GM04503 (cell line): ENCODE results near the gene DNAJA3.
A peak's percentile ranks its signal among the peaks of the same experiment; 100 is the strongest.

Experiments
- DNase-seq: peaks from one replicate; pipeline ENCODE4 v3.0.0-alpha.2; 2012; ENCODE audit warnings: low read depth

Gene DNAJA3

DNA sequence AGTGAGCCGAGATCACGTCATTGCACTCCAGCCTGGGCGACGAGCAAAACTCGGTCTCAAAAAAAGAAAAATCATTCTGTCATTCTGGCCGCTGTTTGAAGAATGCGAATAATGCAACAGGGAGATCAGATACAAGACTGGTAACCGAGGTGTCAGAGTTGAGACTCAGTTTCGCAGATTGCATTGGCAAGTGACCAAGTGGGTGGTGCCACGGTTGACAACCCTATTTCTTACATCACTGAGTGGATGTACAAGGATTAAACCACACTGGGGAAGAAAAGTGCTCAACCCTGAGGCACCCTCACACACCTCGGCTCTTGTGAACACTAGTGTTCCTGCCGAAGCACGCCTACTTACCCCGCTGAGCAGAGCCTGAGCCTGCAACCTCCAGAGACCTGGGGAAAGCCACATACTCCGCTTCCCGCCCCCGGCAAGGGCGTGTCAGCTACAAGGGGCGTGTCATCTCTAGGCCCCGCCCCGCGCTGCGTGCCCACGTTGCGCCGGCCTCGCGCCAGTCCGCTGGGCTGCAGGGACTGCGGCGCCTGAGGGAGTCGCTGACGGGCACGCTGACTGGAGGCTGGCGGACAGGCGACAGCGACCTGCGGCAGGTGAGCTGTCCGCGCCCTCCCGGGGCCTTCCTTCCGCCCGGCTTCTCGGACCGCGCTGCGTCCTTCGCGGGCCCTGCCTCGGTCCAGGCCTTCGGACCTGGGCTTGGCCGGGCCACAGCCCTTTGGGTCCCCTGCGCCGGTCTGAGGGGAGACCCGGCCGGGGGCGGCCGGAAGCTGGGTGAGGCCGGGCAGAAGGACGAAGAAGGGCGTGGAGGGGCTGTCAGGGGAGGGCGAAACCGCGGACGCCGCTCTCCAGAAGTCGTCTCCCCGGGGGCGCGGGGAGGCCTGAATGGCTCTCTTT is 50.5 kb downstream of the DNAJA3 start, which contains the start of gene HMOX2:
Gene HMOX2, plus strand, starts transcription at position 519 of the 909 bp plus-strand sequence. CDS start 29,127 bp downstream, outside the sequence.
- DNase-seq: no peak

GRCh38 chr16:4477966-4478365 is 52.3 kb downstream of the DNAJA3 start:
- DNase-seq: no peak

DNA sequence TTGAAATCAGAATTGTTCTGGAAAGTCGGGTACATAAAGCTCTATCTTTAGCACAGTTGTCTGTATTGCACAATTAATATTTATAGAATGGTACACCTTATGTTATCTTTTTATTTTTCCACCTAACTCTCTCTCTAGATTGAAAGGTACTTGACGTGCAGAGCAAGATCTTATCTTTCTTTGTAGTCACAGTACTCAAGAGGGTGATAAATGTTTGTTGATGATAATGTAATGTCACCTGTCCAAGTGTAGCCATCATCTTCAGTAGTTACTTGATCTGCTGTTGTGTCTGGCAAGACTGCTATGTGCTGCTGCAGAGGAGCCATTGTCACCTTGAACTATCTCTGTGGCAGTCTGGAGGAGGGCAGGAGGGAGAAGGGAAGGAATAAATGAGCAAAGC is 55.9 kb downstream of the DNAJA3 start:
- DNase-seq: no peak

GRCh38 chr16:4481963-4482362 is 56.3 kb downstream of the DNAJA3 start:
- no peak for DNase-seq

DNA sequence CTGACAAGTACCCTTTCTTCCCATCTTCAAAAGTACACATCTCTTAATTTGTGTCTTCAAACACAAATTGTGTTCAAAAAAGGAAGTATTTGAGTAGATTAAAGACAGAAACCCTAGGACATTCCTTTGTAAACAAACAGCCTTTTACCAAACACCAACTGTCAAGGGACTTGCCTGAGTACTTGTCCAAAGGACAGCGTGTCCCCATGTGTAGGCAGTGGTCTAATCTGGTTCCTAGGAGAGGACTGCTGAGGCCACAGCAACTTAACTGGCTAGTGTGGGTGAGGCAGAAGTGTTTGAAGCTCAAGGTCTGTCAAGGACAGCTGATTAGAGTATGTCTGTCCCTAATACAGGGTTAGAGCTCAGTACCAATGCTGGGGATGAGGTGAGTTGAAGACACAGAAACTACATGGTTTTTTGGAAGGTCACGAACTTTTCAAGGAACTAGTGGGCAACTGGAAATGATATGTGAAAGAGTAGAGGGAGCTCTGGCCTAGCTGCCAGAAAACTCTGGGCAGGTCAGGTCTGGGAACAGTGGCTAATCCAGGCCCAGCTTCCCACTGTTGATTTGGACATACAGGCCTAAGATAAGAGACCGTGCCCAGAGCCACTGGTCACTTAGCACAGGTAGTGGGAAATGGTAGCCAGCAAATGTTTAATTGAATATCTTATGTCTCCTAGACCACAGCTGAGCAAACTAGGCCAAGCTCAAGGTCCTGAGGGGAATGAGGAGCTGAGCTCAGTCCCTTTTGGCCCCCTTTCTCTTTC is 60.6 kb downstream of the DNAJA3 start:
- DNase-seq: no peak

DNA sequence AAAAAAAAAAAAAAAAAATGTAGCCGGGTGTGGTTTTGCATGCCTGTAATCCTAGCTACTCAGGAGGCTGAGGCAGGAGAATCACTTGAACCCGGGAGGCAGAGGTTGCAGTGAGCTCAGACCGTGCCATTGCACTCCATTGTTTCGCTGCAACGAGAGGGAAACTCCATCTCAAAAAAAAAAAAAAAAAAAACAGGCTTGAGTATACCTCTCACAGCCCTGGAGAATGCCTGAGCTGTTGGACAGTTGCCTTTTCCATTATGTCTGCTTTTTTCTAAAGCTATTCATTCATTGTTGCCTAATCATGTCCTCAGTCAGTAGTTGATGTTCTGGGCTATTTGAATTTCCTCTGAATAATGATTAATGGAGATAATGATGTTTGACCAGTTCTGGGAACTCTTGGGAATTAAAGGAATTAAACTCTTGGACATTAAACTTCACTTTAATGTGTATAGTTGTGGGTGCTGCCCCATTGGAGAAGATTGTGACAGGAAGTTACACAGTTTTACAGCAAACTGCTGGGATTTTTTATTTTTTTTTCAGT is 62.4 kb downstream of the DNAJA3 start:
- DNase-seq: no peak

GRCh38 chr16:4488499-4488967 is 62.9 kb downstream of the DNAJA3 start:
- no peak for DNase-seq

- DNase-seq: peak; percentile 49
These were observed 63.4 kb downstream of the DNAJA3 start for GRCh38 chr16:4489030-4489429.

GRCh38 chr16:4491898-4492297 is 66.2 kb downstream of the DNAJA3 start:
- no peak for DNase-seq

- DNase-seq: peak; percentile 34
These were observed 69.2 kb downstream of the DNAJA3 start for GRCh38 chr16:4494746-4495490.

- no peak for DNase-seq
These were observed 70.1 kb downstream of the DNAJA3 start for GRCh38 chr16:4495766-4496165.

DNA sequence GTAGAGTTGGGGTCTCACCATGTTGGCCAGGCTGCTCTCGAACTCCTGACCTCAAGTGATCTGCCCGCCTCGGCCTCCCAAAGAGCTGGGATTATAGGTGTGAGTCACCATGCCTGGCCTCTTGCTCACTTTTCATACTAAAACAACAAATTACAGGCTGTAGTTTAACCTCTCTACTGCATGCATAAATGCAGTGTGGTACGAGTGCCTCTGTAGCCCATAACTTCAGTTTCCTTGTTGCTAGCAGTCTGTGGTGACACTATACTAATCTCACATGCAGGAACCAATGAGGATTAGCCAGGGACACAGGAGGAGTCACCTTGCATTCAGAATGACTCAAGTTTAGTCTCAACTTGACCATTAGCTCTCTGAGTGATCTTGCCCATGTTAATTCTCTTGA is 70.6 kb downstream of the DNAJA3 start:
- peak; percentile 47 for DNase-seq

- DNase-seq: no peak
These were observed 73.0 kb downstream of the DNAJA3 start for GRCh38 chr16:4498546-4499195.

GRCh38 chr16:4499196-4499555 is 73.5 kb downstream of the DNAJA3 start:
- no peak for DNase-seq

GRCh38 chr16:4500272-4500671 is 74.6 kb downstream of the DNAJA3 start:
- DNase-seq: peak; percentile 71

- no peak for DNase-seq
These were observed 75.4 kb downstream of the DNAJA3 start for GRCh38 chr16:4501071-4501478.

- DNase-seq: no peak
These were observed 79.9 kb downstream of the DNAJA3 start for GRCh38 chr16:4505356-4506147.
